ENCODE results near the gene IL1RAPL1. TPM values are rescaled to one million over a fixed set of nuclear protein-coding genes. Genes with fewer than 3 reads are reported as not detected.

IL1RAPL1 gene
- total RNA-seq, 1 experiment from 2014 or later = not detected

- no peaks in the 10 kb centered on the region for H3K36me3 Mint-ChIP-seq (ENCODE audit: insufficient read depth, unreplicated experiment)
- no peak overlapping the region for H3K4me3 Mint-ChIP-seq (ENCODE audit: low read depth, unreplicated experiment)
- no peak for TF ChIP-seq CTCF (IDR thresholded peaks at IDR 0.05; ENCODE audit: unreplicated experiment)
- H3K9me3 Mint-ChIP-seq (ENCODE audit: low read depth, unreplicated experiment) = peaks cover 5% of the 10 kb centered on the region
- H3K4me1 Mint-ChIP-seq (ENCODE audit: low read depth, unreplicated experiment) = no peaks in the 10 kb centered on the region
- no peak for DNase-seq
- H3K27ac Mint-ChIP-seq (ENCODE audit: unreplicated experiment) = no peak overlapping the region
- intact Hi-C loops (cut with micrococcal nuclease; ENCODE audit: unreplicated experiment) = no loop called here
- CTCF ChIA-PET = no interaction called here
- no TSS peak for BruUV-seq (replicated peaks)
- H3K27me3 Mint-ChIP-seq (ENCODE audit: unreplicated experiment) = no peaks in the 10 kb centered on the region
Measured at GRCh38 chrX:28876901-28877300, 289.7 kb downstream of the IL1RAPL1 start.

GRCh38 chrX:28880136-28880535 is 292.9 kb downstream of the IL1RAPL1 start:
- Mint-ChIP-seq H3K36me3 (ENCODE audit: insufficient read depth, unreplicated experiment) (no peaks in the 10 kb centered on the region), H3K4me3 (ENCODE audit: low read depth, unreplicated experiment) (no peak overlapping the region), H3K4me1 (ENCODE audit: low read depth, unreplicated experiment) (no peaks in the 10 kb centered on the region), H3K27me3 (ENCODE audit: unreplicated experiment) (no peaks in the 10 kb centered on the region), H3K9me3 (ENCODE audit: low read depth, unreplicated experiment) (peaks cover 5% of the 10 kb centered on the region), H3K27ac (ENCODE audit: unreplicated experiment) (no peak overlapping the region)
- BruUV-seq (replicated peaks) = no TSS peak
- no peak for DNase-seq
- CTCF ChIA-PET = no interaction called here
- intact Hi-C loops (cut with micrococcal nuclease; ENCODE audit: unreplicated experiment) = no loop called here
- TF ChIP-seq CTCF (IDR thresholded peaks at IDR 0.05; ENCODE audit: unreplicated experiment) = no peak

DNA sequence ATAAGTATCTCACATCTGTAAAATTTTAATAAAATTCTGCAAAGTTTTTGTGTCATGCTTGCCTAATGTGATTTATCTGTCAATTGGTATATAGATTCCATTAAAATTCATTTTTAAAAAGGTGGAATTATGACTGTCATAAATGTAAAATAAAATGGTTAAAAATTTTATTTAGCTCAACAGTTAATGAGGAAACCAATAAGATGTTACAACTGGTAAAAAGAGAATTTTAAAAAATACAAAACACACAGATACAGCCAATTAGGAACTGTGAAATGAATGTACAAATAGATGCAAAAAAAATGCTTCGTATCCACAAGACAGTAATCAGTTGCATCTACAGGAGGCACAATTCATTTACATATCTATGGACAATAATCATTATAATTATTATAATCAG is 297.6 kb downstream of the IL1RAPL1 start:
- no peak overlapping the region for H3K4me3 Mint-ChIP-seq (ENCODE audit: low read depth, unreplicated experiment)
- peaks cover 5% of the 10 kb centered on the region for H3K9me3 Mint-ChIP-seq (ENCODE audit: low read depth, unreplicated experiment)
- no peak for TF ChIP-seq CTCF (IDR thresholded peaks at IDR 0.05; ENCODE audit: unreplicated experiment)
- DNase-seq = no peak
- CTCF ChIA-PET = no interaction called here
- no TSS peak for BruUV-seq (replicated peaks)
- no peaks in the 10 kb centered on the region for H3K27me3 Mint-ChIP-seq (ENCODE audit: unreplicated experiment)
- intact Hi-C loops (cut with micrococcal nuclease; ENCODE audit: unreplicated experiment) = no loop called here
- no peaks in the 10 kb centered on the region for H3K36me3 Mint-ChIP-seq (ENCODE audit: insufficient read depth, unreplicated experiment)
- H3K27ac Mint-ChIP-seq (ENCODE audit: unreplicated experiment) = no peak overlapping the region
- H3K4me1 Mint-ChIP-seq (ENCODE audit: low read depth, unreplicated experiment) = no peaks in the 10 kb centered on the region

GRCh38 chrX:28888416-28888815 is 301.2 kb downstream of the IL1RAPL1 start:
- no peaks in the 10 kb centered on the region for H3K9me3 Mint-ChIP-seq (ENCODE audit: low read depth, unreplicated experiment)
- no peak overlapping the region for H3K4me3 Mint-ChIP-seq (ENCODE audit: low read depth, unreplicated experiment)
- H3K27ac Mint-ChIP-seq (ENCODE audit: unreplicated experiment) = no peak overlapping the region
- no peak for DNase-seq
- no peaks in the 10 kb centered on the region for H3K4me1 Mint-ChIP-seq (ENCODE audit: low read depth, unreplicated experiment)
- CTCF ChIA-PET = no interaction called here
- H3K27me3 Mint-ChIP-seq (ENCODE audit: unreplicated experiment) = no peaks in the 10 kb centered on the region
- H3K36me3 Mint-ChIP-seq (ENCODE audit: insufficient read depth, unreplicated experiment) = no peaks in the 10 kb centered on the region
- no TSS peak for BruUV-seq (replicated peaks)
- TF ChIP-seq CTCF (IDR thresholded peaks at IDR 0.05; ENCODE audit: unreplicated experiment) = no peak
- intact Hi-C loops (cut with micrococcal nuclease; ENCODE audit: unreplicated experiment) = no loop called here
